Stomach smooth muscle (tissue), 2 donors: ENCODE measurements around the gene MTHFR.

ENCODE experiments used
- H3K27ac ChIP-seq: one replicate; pipeline ENCODE4 v1.7.0; 2013; ENCODE audit warnings: mild to moderate bottlenecking, low read length, inconsistent platforms
- H3K27me3 ChIP-seq, 2 donors: one replicate each; pipeline ENCODE4 v1.7.0; 2013; ENCODE audit warnings: low read length in 2 of 2; ENCODE audit not compliant: insufficient read depth in 2 of 2, control insufficient read depth in 1 of 2
- H3K36me3 ChIP-seq, 2 donors: one replicate each; pipeline ENCODE4 v1.7.0; 2013; ENCODE audit warnings: low read length in 2 of 2; ENCODE audit not compliant: control insufficient read depth in 2 of 2, insufficient read depth in 2 of 2
- H3K4me1 ChIP-seq: one replicate; pipeline ENCODE4 v1.7.0; 2013; ENCODE audit warnings: low read length; ENCODE audit not compliant: control insufficient read depth, insufficient read depth
- H3K4me3 ChIP-seq, 2 donors: one replicate each; pipeline ENCODE4 v1.7.0; 2013; ENCODE audit warnings: low read length in 2 of 2
- H3K9ac ChIP-seq, 2 donors: one replicate each; pipeline ENCODE4 v1.7.0; 2013; ENCODE audit warnings: low read length in 2 of 2, mild to moderate bottlenecking in 1 of 2
- H3K9me3 ChIP-seq, 2 donors: one replicate each; pipeline ENCODE4 v1.7.0; 2013; ENCODE audit warnings: low read length in 2 of 2; ENCODE audit not compliant: control insufficient read depth in 2 of 2
- donor health status: healthy.
- donor health status: Pancreatic carcinoma.

Gene MTHFR

GRCh38 chr1:11787804-11788436 lies 17.8 kb downstream of the MTHFR start:
- Histone ChIP-seq H3K27ac (peak overlapping the region; percentile 53), H3K9ac (no peak overlapping the region), H3K27me3 (peaks cover 2 to 7% of the 10 kb centered on the region in 2 donors), H3K36me3 (peaks cover 16% of the 10 kb centered on the region in 2 donors), H3K4me1 (peaks cover 61% of the 10 kb centered on the region), H3K4me3 (no peak overlapping the region), H3K9me3 (no peaks in the 10 kb centered on the region)

- Histone ChIP-seq H3K4me3 (peak overlapping the region in 1 of 2 donors; percentile 58), H3K4me1 (peaks cover 61% of the 10 kb centered on the region), H3K9me3 (no peaks in the 10 kb centered on the region), H3K27me3 (peaks cover 2 to 7% of the 10 kb centered on the region in 2 donors), H3K36me3 (peaks cover 10 to 12% of the 10 kb centered on the region in 2 donors), H3K27ac (peak overlapping the region; percentile 53), H3K9ac (no peak overlapping the region)
These were observed 18.4 kb downstream of the MTHFR start for GRCh38 chr1:11787251-11787803.

GRCh38 chr1:11786168-11786567 lies 19.6 kb downstream of the MTHFR start:
- peaks cover 2 to 7% of the 10 kb centered on the region in 2 donors for H3K27me3 ChIP-seq
- peaks cover 6 to 7% of the 10 kb centered on the region in 2 donors for H3K36me3 ChIP-seq
- no peak overlapping the region for H3K9ac ChIP-seq
- peaks cover 55% of the 10 kb centered on the region for H3K4me1 ChIP-seq
- no peaks in the 10 kb centered on the region for H3K9me3 ChIP-seq
- H3K4me3 ChIP-seq, result no peak overlapping the region
- no peak overlapping the region for H3K27ac ChIP-seq

GRCh38 chr1:11784993-11785769 lies 20.6 kb downstream of the MTHFR start:
- peaks cover 4% of the 10 kb centered on the region in 2 donors for H3K36me3 ChIP-seq
- H3K27ac ChIP-seq, result no peak overlapping the region
- H3K4me1 ChIP-seq, result peaks cover 45% of the 10 kb centered on the region
- H3K4me3 ChIP-seq, result peak overlapping the region in 1 of 2 donors; percentile 66
- peaks cover 2 to 7% of the 10 kb centered on the region in 2 donors for H3K27me3 ChIP-seq
- no peak overlapping the region for H3K9ac ChIP-seq
- H3K9me3 ChIP-seq, result no peaks in the 10 kb centered on the region

GRCh38 chr1:11784256-11784992 lies 21.3 kb downstream of the MTHFR start:
- no peak overlapping the region for H3K9ac ChIP-seq
- no peaks in the 10 kb centered on the region for H3K9me3 ChIP-seq
- peak overlapping the region in 1 of 2 donors; percentile 66 for H3K4me3 ChIP-seq
- no peaks in the 10 kb centered on the region for H3K36me3 ChIP-seq
- no peak overlapping the region for H3K27ac ChIP-seq
- H3K27me3 ChIP-seq, result peaks cover 2 to 7% of the 10 kb centered on the region in 2 donors
- H3K4me1 ChIP-seq, result peaks cover 38% of the 10 kb centered on the region

GRCh38 chr1:11783556-11783955 lies 22.2 kb downstream of the MTHFR start:
- H3K36me3 ChIP-seq, result no peaks in the 10 kb centered on the region

GRCh38 chr1:11782127-11782708 lies 23.5 kb downstream of the MTHFR start:
- no peaks in the 10 kb centered on the region for H3K9me3 ChIP-seq
- H3K9ac ChIP-seq, result no peak overlapping the region
- no peak overlapping the region for H3K4me3 ChIP-seq
- H3K27me3 ChIP-seq, result peaks cover 2 to 7% of the 10 kb centered on the region in 2 donors
- H3K4me1 ChIP-seq, result peaks cover 19% of the 10 kb centered on the region
- no peaks in the 10 kb centered on the region for H3K36me3 ChIP-seq
- H3K27ac ChIP-seq, result no peak overlapping the region

More at GRCh38 chr1:11783556-11783955, 22.2 kb downstream of the MTHFR start:
- Histone ChIP-seq H3K27ac (no peak overlapping the region), H3K9me3 (no peaks in the 10 kb centered on the region), H3K27me3 (peaks cover 2 to 7% of the 10 kb centered on the region in 2 donors), H3K9ac (no peak overlapping the region), H3K4me3 (no peak overlapping the region), H3K4me1 (peaks cover 32% of the 10 kb centered on the region)

GRCh38 chr1:11781297-11781696 lies 24.5 kb downstream of the MTHFR start:
- no peak overlapping the region for H3K27ac ChIP-seq
- no peak overlapping the region for H3K4me3 ChIP-seq
- H3K9me3 ChIP-seq, result no peaks in the 10 kb centered on the region
- H3K36me3 ChIP-seq, result no peaks in the 10 kb centered on the region
- H3K27me3 ChIP-seq, result peaks cover 2 to 7% of the 10 kb centered on the region in 2 donors
- H3K9ac ChIP-seq, result no peak overlapping the region
- H3K4me1 ChIP-seq, result peaks cover 12% of the 10 kb centered on the region

- H3K9ac ChIP-seq, result no peak overlapping the region
- H3K27me3 ChIP-seq, result peaks cover 2 to 7% of the 10 kb centered on the region in 2 donors
- H3K27ac ChIP-seq, result no peak overlapping the region
- peaks cover 11% of the 10 kb centered on the region for H3K4me1 ChIP-seq
- no peaks in the 10 kb centered on the region for H3K36me3 ChIP-seq
- no peaks in the 10 kb centered on the region for H3K9me3 ChIP-seq
- H3K4me3 ChIP-seq, result no peak overlapping the region
These were observed 25.2 kb downstream of the MTHFR start for GRCh38 chr1:11780380-11781147.
